Fibroblast of pulmonary artery (primary cell): ENCODE data around the gene TAS2R39.

Experiments used
- DNase-seq: peaks from one replicate; pipeline ENCODE4 v3.0.0-alpha.2; 2010; ENCODE audit warnings: low read depth
- H3K4me3 ChIP-seq: replicated peaks from 2 replicates; pipeline ENCODE4 v1.5.1; 2011; ENCODE audit warnings: low read depth, mild to moderate bottlenecking, control low read depth, low read length, moderate library complexity
- CTCF ChIP-seq: IDR thresholded peaks from 2 replicates; pipeline ENCODE4 v1.5.1; 2011; ENCODE audit warnings: mild to moderate bottlenecking, control low read depth, low read length, inconsistent platforms; ENCODE audit errors: missing control alignments

TAS2R39 gene

GRCh38 chr7:143216151-143216550 is 32.9 kb downstream of the TAS2R39 start:
- DNase-seq = peak; percentile 4

GRCh38 chr7:143216686-143217085 is 33.5 kb downstream of the TAS2R39 start:
- no peak for DNase-seq
- no peak for TF ChIP-seq CTCF
- H3K4me3 ChIP-seq = no peak overlapping the region

More at GRCh38 chr7:143216151-143216550, 32.9 kb downstream of the TAS2R39 start:
- TF ChIP-seq CTCF = no peak
- no peak overlapping the region for H3K4me3 ChIP-seq

- H3K4me3 ChIP-seq = no peak overlapping the region
- DNase-seq = no peak
- TF ChIP-seq CTCF = no peak
Observed at GRCh38 chr7:143217806-143218205, 34.6 kb downstream of the TAS2R39 start.

- no peak for DNase-seq
- TF ChIP-seq CTCF = no peak
- no peak overlapping the region for H3K4me3 ChIP-seq
Observed at GRCh38 chr7:143221286-143221685, 38.1 kb downstream of the TAS2R39 start.

GRCh38 chr7:143221737-143222136 is 38.5 kb downstream of the TAS2R39 start, which contains the start of gene TAS2R40:
TAS2R40 (plus strand) TSS chr7:143222037; CDS start chr7:143222079, 42 bp downstream.
- no peak within 1 kb of the TSS for H3K4me3 ChIP-seq
- DNase-seq = no peak
- TF ChIP-seq CTCF = no peak

- H3K4me3 ChIP-seq = no peak overlapping the region
- no peak for DNase-seq
Observed at GRCh38 chr7:143222782-143223181, 39.6 kb downstream of the TAS2R39 start.

More at GRCh38 chr7:143222782-143223181, 39.6 kb downstream of the TAS2R39 start:
- no peak for TF ChIP-seq CTCF
